Vagina (tissue), 2 donors: ENCODE results near the gene PPP2R5E.

Experiments used
- POLR2A ChIP-seq, 2 donors: fragments of 450-650 bp; IDR thresholded peaks; one replicate each; pipeline ENCODE4 v1.6.1; 2017; ENCODE audit warnings: antibody characterized with exemption in 2 of 2, mild to moderate bottlenecking in 2 of 2, moderate library complexity in 2 of 2
- POLR2AphosphoS5 ChIP-seq, 2 donors: sonication (generic); formaldehyde crosslinking; IDR thresholded peaks; one replicate each; pipeline ENCODE4 v1.9.0; 2017; ENCODE audit warnings: antibody characterized with exemption in 2 of 2, mild to moderate bottlenecking in 2 of 2, low read depth in 1 of 2; ENCODE audit not compliant: insufficient read depth in 1 of 2
- TF ChIP-seq, protein P1 (sequence below), 3 experiments: fragments of 450-650 bp in 2 of 3; fragments of 200-600 bp in 1 of 3; sonication (generic) in 1 of 3; IDR thresholded peaks; one replicate each; pipeline ENCODE4 v1.5.1; 2017 to 2019; ENCODE audit warnings: antibody characterized with exemption in 3 of 3, mild to moderate bottlenecking in 2 of 3, moderate library complexity in 2 of 3

GRCh38 chr14:63375769-63376168 lies 167.4 kb downstream of the PPP2R5E start:
- TF ChIP-seq, protein P1, sequence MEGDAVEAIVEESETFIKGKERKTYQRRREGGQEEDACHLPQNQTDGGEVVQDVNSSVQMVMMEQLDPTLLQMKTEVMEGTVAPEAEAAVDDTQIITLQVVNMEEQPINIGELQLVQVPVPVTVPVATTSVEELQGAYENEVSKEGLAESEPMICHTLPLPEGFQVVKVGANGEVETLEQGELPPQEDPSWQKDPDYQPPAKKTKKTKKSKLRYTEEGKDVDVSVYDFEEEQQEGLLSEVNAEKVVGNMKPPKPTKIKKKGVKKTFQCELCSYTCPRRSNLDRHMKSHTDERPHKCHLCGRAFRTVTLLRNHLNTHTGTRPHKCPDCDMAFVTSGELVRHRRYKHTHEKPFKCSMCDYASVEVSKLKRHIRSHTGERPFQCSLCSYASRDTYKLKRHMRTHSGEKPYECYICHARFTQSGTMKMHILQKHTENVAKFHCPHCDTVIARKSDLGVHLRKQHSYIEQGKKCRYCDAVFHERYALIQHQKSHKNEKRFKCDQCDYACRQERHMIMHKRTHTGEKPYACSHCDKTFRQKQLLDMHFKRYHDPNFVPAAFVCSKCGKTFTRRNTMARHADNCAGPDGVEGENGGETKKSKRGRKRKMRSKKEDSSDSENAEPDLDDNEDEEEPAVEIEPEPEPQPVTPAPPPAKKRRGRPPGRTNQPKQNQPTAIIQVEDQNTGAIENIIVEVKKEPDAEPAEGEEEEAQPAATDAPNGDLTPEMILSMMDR (IDR thresholded peaks at IDR 0.05): no peak
- TF ChIP-seq POLR2AphosphoS5 (IDR thresholded peaks at IDR 0.05; ENCODE audit: insufficient read depth in 1 of 2, low read depth in 1 of 2): no peak
- no peak for TF ChIP-seq POLR2A (IDR thresholded peaks at IDR 0.05)
